ENCODE results near the gene SLC34A1.

GRCh38 chr5:177404641-177405179 is 20.5 kb downstream of the SLC34A1 start:
- TF ChIP-seq, protein P1, sequence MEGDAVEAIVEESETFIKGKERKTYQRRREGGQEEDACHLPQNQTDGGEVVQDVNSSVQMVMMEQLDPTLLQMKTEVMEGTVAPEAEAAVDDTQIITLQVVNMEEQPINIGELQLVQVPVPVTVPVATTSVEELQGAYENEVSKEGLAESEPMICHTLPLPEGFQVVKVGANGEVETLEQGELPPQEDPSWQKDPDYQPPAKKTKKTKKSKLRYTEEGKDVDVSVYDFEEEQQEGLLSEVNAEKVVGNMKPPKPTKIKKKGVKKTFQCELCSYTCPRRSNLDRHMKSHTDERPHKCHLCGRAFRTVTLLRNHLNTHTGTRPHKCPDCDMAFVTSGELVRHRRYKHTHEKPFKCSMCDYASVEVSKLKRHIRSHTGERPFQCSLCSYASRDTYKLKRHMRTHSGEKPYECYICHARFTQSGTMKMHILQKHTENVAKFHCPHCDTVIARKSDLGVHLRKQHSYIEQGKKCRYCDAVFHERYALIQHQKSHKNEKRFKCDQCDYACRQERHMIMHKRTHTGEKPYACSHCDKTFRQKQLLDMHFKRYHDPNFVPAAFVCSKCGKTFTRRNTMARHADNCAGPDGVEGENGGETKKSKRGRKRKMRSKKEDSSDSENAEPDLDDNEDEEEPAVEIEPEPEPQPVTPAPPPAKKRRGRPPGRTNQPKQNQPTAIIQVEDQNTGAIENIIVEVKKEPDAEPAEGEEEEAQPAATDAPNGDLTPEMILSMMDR (IDR thresholded peaks at IDR 0.05; ENCODE audit: low read depth, low read length, missing input control) = no peak
- no peak for TF ChIP-seq SP1 (IDR thresholded peaks at IDR 0.05)
